ENCODE measurements around the gene VPS11. TPM values are rescaled to one million over a fixed set of nuclear protein-coding genes. Genes with fewer than 3 reads are reported as not detected.
"Not testable (repeated sequence)": the region's sequence is repeated elsewhere in the genome, so short reads cannot be mapped to it uniquely, and the experiment has no call there.

The VPS11 gene
- total RNA-seq, 1 donor: 55.2 TPM

GRCh38 chr11:119034813-119035212 is 32.8 kb upstream of the VPS11 start:
- DNase-seq (ENCODE audit: low read depth in 2 of 3, low spot score in 2 of 3): no peak

GRCh38 chr11:119038884-119039283 is 28.7 kb upstream of the VPS11 start:
- no peak for DNase-seq (ENCODE audit: low read depth in 2 of 3, low spot score in 2 of 3)

GRCh38 chr11:119039471-119039870 is 28.1 kb upstream of the VPS11 start:
- not testable (repeated sequence) for DNase-seq (ENCODE audit: low read depth in 2 of 3, low spot score in 2 of 3)

- no peak for DNase-seq (ENCODE audit: low read depth in 2 of 3, low spot score in 2 of 3)
Observed at GRCh38 chr11:119041821-119042514, 25.6 kb upstream of the VPS11 start.

- no peak for DNase-seq (ENCODE audit: low read depth in 2 of 3, low spot score in 2 of 3)
Observed at GRCh38 chr11:119042927-119043326, 24.7 kb upstream of the VPS11 start.

- no peak for DNase-seq (ENCODE audit: low read depth in 2 of 3, low spot score in 2 of 3)
Observed at GRCh38 chr11:119044708-119045107, 22.9 kb upstream of the VPS11 start.

GRCh38 chr11:119046489-119046888 is 21.1 kb upstream of the VPS11 start:
- DNase-seq (ENCODE audit: low read depth in 2 of 3, low spot score in 2 of 3): no peak

- DNase-seq (ENCODE audit: low read depth in 2 of 3, low spot score in 2 of 3): no peak
Observed at GRCh38 chr11:119047205-119047604, 20.4 kb upstream of the VPS11 start.

- DNase-seq (ENCODE audit: low read depth in 2 of 3, low spot score in 2 of 3): no peak
Observed at GRCh38 chr11:119048644-119049043, 19.0 kb upstream of the VPS11 start.

- no peak for DNase-seq (ENCODE audit: low read depth in 2 of 3, low spot score in 2 of 3)
Observed at GRCh38 chr11:119049081-119049480, 18.5 kb upstream of the VPS11 start.

GRCh38 chr11:119051440-119052162 is 16.0 kb upstream of the VPS11 start:
- no peak for DNase-seq (ENCODE audit: low read depth in 2 of 3, low spot score in 2 of 3)

GRCh38 chr11:119052163-119052814 is 15.3 kb upstream of the VPS11 start:
- DNase-seq (ENCODE audit: low read depth in 2 of 3, low spot score in 2 of 3): no peak

GRCh38 chr11:119054418-119054817 is 13.2 kb upstream of the VPS11 start:
- no peak for DNase-seq (ENCODE audit: low read depth in 2 of 3, low spot score in 2 of 3)

- DNase-seq (ENCODE audit: low read depth in 2 of 3, low spot score in 2 of 3): peak in 2 of 3 donors; percentile 57 to 61
Observed at GRCh38 chr11:119055901-119056300, 11.7 kb upstream of the VPS11 start.

- DNase-seq (ENCODE audit: low read depth in 2 of 3, low spot score in 2 of 3): peak; percentile 22 to 31 (median 22)
Observed at GRCh38 chr11:119056421-119056999, 11.1 kb upstream of the VPS11 start.

- peak; percentile 96 to 99 (median 98) for DNase-seq (ENCODE audit: low read depth in 2 of 3, low spot score in 2 of 3)
Observed at GRCh38 chr11:119057000-119057769, 10.4 kb upstream of the VPS11 start, which contains the start of gene HYOU1. TSS of gene HYOU1 (minus strand) at chr11:119057205. CDS start at chr11:119056160, 1,045 bp downstream.

- not testable (repeated sequence) for DNase-seq (ENCODE audit: low read depth in 2 of 3, low spot score in 2 of 3)
Observed at GRCh38 chr11:119059128-119059527, 8.5 kb upstream of the VPS11 start.

- DNase-seq (ENCODE audit: low read depth in 2 of 3, low spot score in 2 of 3): no peak
Observed at GRCh38 chr11:119061256-119061655, 6.4 kb upstream of the VPS11 start.

- no peak for DNase-seq (ENCODE audit: low read depth in 2 of 3, low spot score in 2 of 3)
Observed at GRCh38 chr11:119062779-119063178, 4.8 kb upstream of the VPS11 start.

GRCh38 chr11:119065369-119065768 is 2.2 kb upstream of the VPS11 start:
- DNase-seq (ENCODE audit: low read depth in 2 of 3, low spot score in 2 of 3): peak in 2 of 3 donors; percentile 29 to 56
